Amniotic stem cell (primary cell): ENCODE data around the gene ZNF530.

ENCODE experiments used
- DNase-seq: peaks from one replicate; lab custom pipeline; 2025; lab: John Stamatoyannopoulos, UW

ZNF530 gene

DNA sequence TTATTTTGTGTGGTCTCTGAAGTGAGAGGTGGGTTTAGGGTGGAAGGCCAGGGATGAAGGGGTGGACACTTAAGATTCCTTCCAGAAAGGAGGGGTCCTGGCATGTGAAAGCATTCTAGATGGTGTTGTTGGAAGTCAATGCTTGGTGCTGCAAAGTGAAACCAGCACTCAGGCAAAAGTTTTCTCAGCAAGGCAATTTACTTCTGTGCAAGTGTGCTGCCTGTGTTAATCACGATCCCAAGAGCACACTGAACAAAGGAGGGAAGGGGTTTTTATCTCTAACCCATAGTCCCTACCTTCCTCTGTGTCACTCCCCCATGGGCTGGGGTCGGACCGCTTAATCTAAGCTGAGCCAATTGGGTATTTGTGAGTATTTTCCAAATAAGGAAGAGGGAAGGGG lies 15.7 kb downstream of the ZNF530 start:
- DNase-seq = no peak

- no peak for DNase-seq
Measured at GRCh38 chr19:57620673-57621348, 21.1 kb downstream of the ZNF530 start.

GRCh38 chr19:57623091-57623490 lies 23.4 kb downstream of the ZNF530 start:
- DNase-seq = no peak

- DNase-seq = peak; percentile 88
Measured at GRCh38 chr19:57632987-57633831, 33.5 kb downstream of the ZNF530 start, which contains the start of gene ZNF211. ZNF211 (plus strand) TSS chr19:57633168; CDS start chr19:57633347, 179 bp downstream.

GRCh38 chr19:57633832-57634131 lies 34.1 kb downstream of the ZNF530 start:
- no peak for DNase-seq

DNA sequence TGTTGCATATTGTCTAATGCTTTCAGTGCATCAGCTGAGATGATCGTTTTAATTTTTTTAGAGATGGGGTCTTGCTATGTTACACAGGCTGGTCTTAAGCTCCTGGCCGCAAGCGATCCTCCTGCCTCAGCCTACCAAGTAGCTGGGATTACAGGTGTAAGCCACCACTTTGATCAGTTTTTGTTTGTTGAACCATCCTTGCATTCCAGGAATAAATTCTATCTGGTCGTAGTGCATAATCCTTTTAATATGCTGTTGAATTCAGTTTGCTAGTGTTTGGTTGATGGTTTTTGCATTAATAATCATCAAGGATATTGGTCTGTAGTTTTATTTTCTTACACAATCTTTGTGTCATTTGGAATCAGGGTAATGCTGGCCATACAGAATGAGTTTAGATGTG lies 37.7 kb downstream of the ZNF530 start:
- DNase-seq = no peak

GRCh38 chr19:57641715-57642234 lies 42.1 kb downstream of the ZNF530 start:
- DNase-seq = no peak

DNA sequence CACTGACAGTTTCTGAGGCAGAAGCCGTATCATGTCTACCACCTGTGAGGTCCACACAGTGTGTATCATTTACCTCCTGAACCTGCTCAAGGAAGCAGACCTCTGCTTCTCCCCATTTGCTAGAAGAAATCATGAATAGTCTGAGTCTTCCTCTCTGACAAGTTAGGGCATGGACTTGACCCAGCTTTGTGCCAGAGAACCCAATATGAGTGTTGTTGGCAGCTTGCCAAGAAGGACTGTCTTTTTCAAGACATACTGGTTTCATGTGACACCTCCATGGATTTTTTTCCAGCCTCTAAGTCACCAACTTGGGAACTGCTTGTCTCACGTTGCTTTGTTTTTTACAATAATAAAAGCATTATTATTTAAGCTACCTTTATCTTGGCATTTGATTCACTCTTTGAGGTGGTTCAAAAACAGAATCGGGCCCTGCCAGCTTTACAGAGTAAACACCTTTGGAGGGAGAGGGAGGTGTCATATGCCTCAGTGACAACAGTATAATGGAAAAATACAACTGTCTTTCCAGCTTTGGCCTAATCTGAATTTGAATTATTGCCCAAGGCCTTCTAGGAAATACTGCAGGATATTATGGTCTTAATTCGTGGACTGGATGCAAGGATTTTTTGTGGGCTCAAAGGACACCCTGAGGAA lies 42.8 kb downstream of the ZNF530 start:
- no peak for DNase-seq

DNA sequence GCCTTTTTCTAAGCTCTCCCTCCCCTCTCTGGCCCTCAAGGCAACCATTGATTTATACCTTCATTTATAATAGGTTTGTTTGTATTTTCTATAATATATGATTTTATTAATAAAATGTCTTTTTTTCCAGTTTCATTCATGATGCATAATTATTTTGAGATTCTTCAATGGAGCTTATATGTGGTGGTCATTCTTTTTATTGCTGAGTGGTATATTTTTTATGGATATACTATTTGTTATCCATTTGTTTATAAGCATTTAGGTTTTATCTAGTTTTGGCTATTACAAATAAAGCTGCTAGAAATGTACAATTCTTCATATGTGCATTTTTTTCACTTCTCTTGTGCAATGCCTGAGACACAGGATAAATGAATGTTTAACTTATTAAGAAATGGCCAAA lies 44.0 kb downstream of the ZNF530 start:
- DNase-seq = no peak

GRCh38 chr19:57648331-57649003 lies 48.8 kb downstream of the ZNF530 start:
- DNase-seq = no peak

GRCh38 chr19:57651654-57651996 lies 51.9 kb downstream of the ZNF530 start:
- no peak for DNase-seq

- no peak for DNase-seq
Measured at GRCh38 chr19:57653689-57654088, 54.0 kb downstream of the ZNF530 start.

- no peak for DNase-seq
Measured at GRCh38 chr19:57655443-57655842, 55.8 kb downstream of the ZNF530 start.

DNA sequence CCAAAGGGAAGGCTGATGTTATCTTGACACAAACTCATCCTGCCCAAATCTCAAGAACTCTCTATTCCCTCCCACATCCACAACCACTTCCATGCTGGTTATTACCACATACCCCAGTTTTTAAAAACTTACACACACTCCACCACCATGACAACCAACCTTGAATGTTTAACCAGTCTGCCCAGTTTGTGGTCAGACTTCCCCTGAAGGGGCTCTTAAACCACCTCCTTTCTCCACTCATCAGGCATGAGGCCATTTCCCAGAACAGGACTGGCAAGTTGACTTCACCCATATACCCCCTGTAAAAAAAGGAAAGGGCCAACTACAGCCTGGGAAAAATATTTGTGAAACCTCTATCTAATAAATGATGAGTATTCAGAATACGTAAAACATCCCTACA lies 56.7 kb downstream of the ZNF530 start:
- DNase-seq = no peak
